GM23338 (cell line): ENCODE results near the gene C16orf95. TPM values are rescaled to one million over a fixed set of nuclear protein-coding genes. Genes with fewer than 3 reads are reported as not detected.

ENCODE experiments used
- ATAC-seq: fragments of 200-7000 bp; cut with Tn5 transposase; 3 replicates; pipeline ENCODE4 v1.9.1; 2020
- DNase-seq: peaks from one replicate; pipeline ENCODE4 v3.0.0-alpha.2; 2015; ENCODE audit warnings: low spot score
- H2AFZ ChIP-seq: fragments of 200-600 bp; sonication (generic); 2 replicates; pipeline ENCODE4 v1.8.0; 2016; ENCODE audit warnings: antibody characterized with exemption, mild to moderate bottlenecking, moderate library complexity
- H3F3A ChIP-seq: fragments of 200-600 bp; sonication (generic); replicated peaks from 2 replicates; pipeline ENCODE4 v1.8.0; 2017; ENCODE audit warnings: antibody characterized with exemption, mixed run types, low read depth
- H3K27ac ChIP-seq: fragments of 200-600 bp; sonication (generic); 2 replicates; pipeline ENCODE4 v1.6.1; 2016; ENCODE audit warnings: low read depth
- H3K27me3 ChIP-seq: fragments of 200-600 bp; sonication (generic); 2 replicates; pipeline ENCODE4 v1.8.0; 2016; ENCODE audit warnings: mild to moderate bottlenecking, mixed run types, moderate library complexity; ENCODE audit not compliant: insufficient read depth
- H3K36me3 ChIP-seq: fragments of 200-600 bp; sonication (generic); 2 replicates; pipeline ENCODE4 v1.8.0; 2016; ENCODE audit warnings: mild to moderate bottlenecking; ENCODE audit not compliant: insufficient read depth
- H3K4me1 ChIP-seq: fragments of 200-600 bp; sonication (generic); 2 replicates; pipeline ENCODE4 v1.8.0; 2016; ENCODE audit warnings: mild to moderate bottlenecking, moderate library complexity; ENCODE audit not compliant: insufficient read depth
- H3K4me2 ChIP-seq: fragments of 200-600 bp; sonication (generic); 2 replicates; pipeline ENCODE4 v1.7.1; 2017; ENCODE audit warnings: mixed run types
- H3K4me3 ChIP-seq: fragments of 200-600 bp; sonication (generic); 2 replicates; pipeline ENCODE4 v1.6.1; 2016; ENCODE audit warnings: mixed run types
- H3K79me2 ChIP-seq: fragments of 200-600 bp; sonication (generic); replicated peaks from 2 replicates; pipeline ENCODE4 v1.8.0; 2017; ENCODE audit warnings: mild to moderate bottlenecking; ENCODE audit not compliant: insufficient read depth
- H3K9me2 ChIP-seq: fragments of 200-600 bp; sonication (generic); 2 replicates; pipeline ENCODE4 v1.8.0; 2017; ENCODE audit not compliant: insufficient read depth
- H4K20me1 ChIP-seq: fragments of 200-600 bp; sonication (generic); replicated peaks from 2 replicates; pipeline ENCODE4 v1.8.0; 2017; ENCODE audit warnings: mild to moderate bottlenecking; ENCODE audit not compliant: insufficient read depth
- H3K27ac Mint-ChIP-seq: 2 replicates; pipeline ENCODE4 v1.8.0; 2020; ENCODE audit warnings: inconsistent platforms, mild to moderate bottlenecking, moderate library complexity, mixed read lengths
- H3K27me3 Mint-ChIP-seq: 3 replicates; pipeline ENCODE4 v1.8.0; 2022; ENCODE audit warnings: low read depth, mild to moderate bottlenecking, moderate library complexity, mixed read lengths, inconsistent platforms; ENCODE audit not compliant: insufficient read depth, poor library complexity
- H3K36me3 Mint-ChIP-seq: 3 replicates; pipeline ENCODE4 v1.8.0; 2021; ENCODE audit warnings: low read depth, mild to moderate bottlenecking, inconsistent platforms, moderate library complexity, mixed read lengths
- H3K4me1 Mint-ChIP-seq: 3 replicates; pipeline ENCODE4 v1.8.0; 2020; ENCODE audit warnings: mild to moderate bottlenecking, inconsistent platforms, mixed read lengths
- H3K4me3 Mint-ChIP-seq: 3 replicates; pipeline ENCODE4 v1.8.0; 2021; ENCODE audit warnings: moderate library complexity, mild to moderate bottlenecking, inconsistent platforms, mixed read lengths
- H3K9me3 Mint-ChIP-seq: 3 replicates; pipeline ENCODE4 v1.8.0; 2020; ENCODE audit warnings: moderate library complexity, mild to moderate bottlenecking, inconsistent platforms, mixed read lengths
- CREB1 ChIP-seq: fragments of 250-450 bp; sonication (Bioruptor Pico); IDR thresholded peaks from 2 replicates; pipeline ENCODE4 v1.5.0; 2020; ENCODE audit warnings: low read depth, mild to moderate bottlenecking, moderate library complexity
- JUNB ChIP-seq: IDR thresholded peaks from one replicate; pipeline ENCODE4 v1.6.1; 2016; ENCODE audit warnings: antibody characterized with exemption; ENCODE audit not compliant: unreplicated experiment
- NANOG ChIP-seq: IDR thresholded peaks from 2 replicates; pipeline ENCODE4 v1.6.1; 2016; ENCODE audit warnings: antibody characterized with exemption, borderline replicate concordance
- POLR2AphosphoS5 ChIP-seq: IDR thresholded peaks from 2 replicates; pipeline ENCODE4 v1.6.1; 2016; ENCODE audit warnings: antibody characterized with exemption, low read depth
- REST ChIP-seq: IDR thresholded peaks from one replicate; pipeline ENCODE4 v1.6.1; 2018; ENCODE audit warnings: antibody characterized with exemption; ENCODE audit not compliant: unreplicated experiment
- STAT1 ChIP-seq: IDR thresholded peaks from one replicate; pipeline ENCODE4 v1.6.1; 2016; ENCODE audit warnings: antibody characterized with exemption; ENCODE audit not compliant: unreplicated experiment
- ZNF114 ChIP-seq: fragments of 250-450 bp; sonication (Bioruptor Pico); IDR thresholded peaks from 2 replicates; pipeline ENCODE4 v1.5.0; 2020; ENCODE audit warnings: mild to moderate bottlenecking, moderate library complexity
- ZNF462 ChIP-seq: fragments of 250-450 bp; sonication (Bioruptor Pico); IDR thresholded peaks from 2 replicates; pipeline ENCODE4 v1.5.0; 2020; ENCODE audit warnings: mild to moderate bottlenecking, moderate library complexity
- polyA plus RNA-seq: library from polyadenylated mRNA; unstranded; fragments of >200 nt; fragmentation: Nextera tagmentation; extraction: Ambion mirVana; gene quantifications from 2 replicates; pipeline ENCODE4 v1.2.1, GENCODE V29; 2016
- total RNA-seq: library from RNA; depleted of rRNA; stranded (reverse); fragments of >200 nt; shearing (Covaris generic); gene quantifications from 2 replicates; pipeline ENCODE4 v1.2.3, GENCODE V29; 2014

Gene C16orf95
- total and polyA plus RNA-seq, 2 experiments from 2014 or later: 1.2 to 3.9 TPM

GRCh38 chr16:87312008-87312407, 5.2 kb downstream of the C16orf95 start:
- Histone ChIP-seq H3K79me2 (no peaks in the 10 kb centered on the region), H3K27me3 (no peaks in the 10 kb centered on the region), H3K36me3 (no peaks in the 10 kb centered on the region), H3K9me2 (peaks cover 4% of the 10 kb centered on the region; the same call in 1 of the 2 replicates), H3K27ac (no peak overlapping the region), H3K4me1 (no peaks in the 10 kb centered on the region), H4K20me1 (no peaks in the 10 kb centered on the region), H2AFZ (no peak overlapping the region), H3F3A (peaks cover 8% of the 10 kb centered on the region), H3K4me3 (no peak overlapping the region), H3K4me2 (no peak overlapping the region)
- ATAC-seq: no peak
- DNase-seq: no peak
- H3K4me1 Mint-ChIP-seq: no peaks in the 10 kb centered on the region
- no peak overlapping the region for H3K27ac Mint-ChIP-seq
- peaks cover 5% of the 10 kb centered on the region for H3K9me3 Mint-ChIP-seq
- H3K36me3 Mint-ChIP-seq: peaks cover 6% of the 10 kb centered on the region; the same call in 2 of the 3 replicates
- peaks cover 2% of the 10 kb centered on the region for H3K27me3 Mint-ChIP-seq
- TF ChIP-seq STAT1 (no peak), NANOG (no peak), REST (no peak), ZNF114 (CRISPR knock-in tag) (no peak), JUNB (no peak), CREB1 (CRISPR knock-in tag) (no peak), ZNF462 (no peak), POLR2AphosphoS5 (no peak)
- H3K4me3 Mint-ChIP-seq: no peak overlapping the region
